GM12865 (cell line): ENCODE data around the gene DNASE1L3.

Experiments
- DNase-seq: peaks from one replicate; pipeline ENCODE4 v3.0.0; 2010; ENCODE audit warnings: low read depth
- H3K4me3 ChIP-seq: 2 replicates; pipeline ENCODE4 v1.5.1; 2011; ENCODE audit warnings: mild to moderate bottlenecking, low read depth, low read length, control low read depth
- TF ChIP-seq, protein P1 (sequence below): IDR thresholded peaks from 2 replicates; pipeline ENCODE4 v1.5.1; 2011; ENCODE audit warnings: low read length, control low read depth, low read depth, inconsistent platforms; ENCODE audit not compliant: insufficient read depth; ENCODE audit errors: missing control alignments

The DNASE1L3 gene

DNA sequence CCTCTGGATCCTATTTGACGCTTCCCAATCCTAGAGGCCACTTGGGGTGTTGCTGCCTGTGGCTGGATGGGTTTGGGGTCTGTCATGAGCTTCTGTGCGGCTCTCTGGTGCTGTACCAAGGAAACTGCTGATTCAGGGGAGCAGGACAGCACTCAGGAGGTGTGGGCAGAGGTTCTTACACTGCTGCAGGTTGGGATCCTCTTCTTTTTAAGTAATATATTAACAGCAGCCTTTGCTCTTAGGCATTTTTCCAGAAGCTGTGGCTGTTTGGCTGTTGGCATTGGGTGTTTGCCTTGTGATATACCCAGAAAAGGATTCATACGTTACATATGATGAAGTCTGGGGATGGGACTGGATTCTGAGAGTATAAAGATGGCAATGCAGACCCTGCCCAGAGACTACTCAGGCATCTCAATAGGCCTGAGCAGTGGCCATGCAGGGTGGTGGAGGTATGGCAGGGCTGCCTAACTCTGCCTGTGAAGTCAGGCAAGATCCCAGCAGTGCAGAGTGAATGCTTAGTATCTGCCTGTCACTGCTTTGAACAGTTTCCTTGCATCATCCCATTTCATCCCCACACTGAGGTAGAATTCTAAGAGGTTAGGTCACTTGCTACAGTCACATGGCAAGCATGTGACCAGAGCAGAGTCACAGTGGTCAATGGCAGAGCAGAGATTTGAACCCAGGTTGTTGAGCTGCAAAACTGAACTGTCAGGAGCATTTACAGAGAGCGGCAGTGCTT lies 30.7 kb upstream of the DNASE1L3 start:
- TF ChIP-seq, protein P1, sequence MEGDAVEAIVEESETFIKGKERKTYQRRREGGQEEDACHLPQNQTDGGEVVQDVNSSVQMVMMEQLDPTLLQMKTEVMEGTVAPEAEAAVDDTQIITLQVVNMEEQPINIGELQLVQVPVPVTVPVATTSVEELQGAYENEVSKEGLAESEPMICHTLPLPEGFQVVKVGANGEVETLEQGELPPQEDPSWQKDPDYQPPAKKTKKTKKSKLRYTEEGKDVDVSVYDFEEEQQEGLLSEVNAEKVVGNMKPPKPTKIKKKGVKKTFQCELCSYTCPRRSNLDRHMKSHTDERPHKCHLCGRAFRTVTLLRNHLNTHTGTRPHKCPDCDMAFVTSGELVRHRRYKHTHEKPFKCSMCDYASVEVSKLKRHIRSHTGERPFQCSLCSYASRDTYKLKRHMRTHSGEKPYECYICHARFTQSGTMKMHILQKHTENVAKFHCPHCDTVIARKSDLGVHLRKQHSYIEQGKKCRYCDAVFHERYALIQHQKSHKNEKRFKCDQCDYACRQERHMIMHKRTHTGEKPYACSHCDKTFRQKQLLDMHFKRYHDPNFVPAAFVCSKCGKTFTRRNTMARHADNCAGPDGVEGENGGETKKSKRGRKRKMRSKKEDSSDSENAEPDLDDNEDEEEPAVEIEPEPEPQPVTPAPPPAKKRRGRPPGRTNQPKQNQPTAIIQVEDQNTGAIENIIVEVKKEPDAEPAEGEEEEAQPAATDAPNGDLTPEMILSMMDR, result no peak
- no peak for DNase-seq
- H3K4me3 ChIP-seq, result no peak overlapping the region

DNA sequence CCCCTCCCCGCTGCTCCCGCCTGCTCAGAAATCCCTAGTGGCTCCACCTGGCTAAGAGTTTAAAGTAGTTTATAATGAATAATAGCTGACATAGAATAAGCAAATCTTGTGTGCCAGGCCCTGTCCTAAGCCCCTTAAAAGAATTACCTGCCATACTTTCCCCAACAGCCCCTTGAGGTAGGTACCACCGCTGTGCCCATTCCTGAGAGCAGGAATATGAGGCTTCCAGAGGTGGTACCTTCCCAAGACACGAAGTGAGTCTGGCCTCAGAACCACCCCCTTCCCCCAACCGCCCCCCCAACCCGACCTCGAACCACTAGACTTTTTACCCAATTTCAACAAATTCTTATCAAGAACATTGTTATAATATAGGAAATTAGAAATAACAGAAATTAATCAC lies 28.1 kb upstream of the DNASE1L3 start:
- TF ChIP-seq, protein P1, result no peak
- peak overlapping the region; percentile 98 for H3K4me3 ChIP-seq
- DNase-seq, result no peak

DNA sequence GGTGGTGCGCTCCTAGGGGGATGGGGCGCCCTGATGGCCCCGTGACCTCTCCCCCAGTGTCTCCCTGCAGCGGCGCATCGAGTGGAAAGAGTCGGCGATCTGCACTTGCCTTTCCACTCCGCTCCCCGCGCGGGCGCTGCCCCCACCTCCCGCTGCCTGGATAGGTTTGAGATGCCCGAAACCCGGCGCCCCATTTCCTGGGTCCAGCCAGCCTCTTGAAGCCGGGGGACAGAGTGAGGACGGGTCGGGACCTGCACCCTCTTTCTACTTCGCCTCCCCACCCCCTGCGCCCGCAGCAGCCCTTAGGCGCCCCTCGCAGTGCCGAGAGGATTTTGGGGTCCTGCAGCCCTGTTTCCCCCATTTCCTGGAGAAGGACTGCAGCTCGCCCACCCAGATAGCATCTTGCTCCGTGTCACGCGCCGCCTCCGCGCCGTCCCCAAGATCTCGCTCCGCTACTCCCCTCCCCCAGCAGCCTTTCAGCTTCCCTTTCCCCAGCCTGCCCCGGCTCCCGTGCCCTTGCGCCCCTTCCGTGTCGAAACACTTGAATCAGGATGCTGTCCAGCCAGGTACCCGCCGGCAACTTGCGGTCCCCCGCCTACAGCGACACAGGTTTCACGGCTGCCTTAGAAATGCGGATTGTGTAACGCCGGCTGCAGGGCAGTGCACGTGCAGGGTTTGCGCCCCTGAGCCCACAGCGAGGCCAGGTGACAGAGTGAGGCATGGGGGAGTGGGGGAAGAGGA lies 27.3 kb upstream of the DNASE1L3 start:
- peak; percentile 46 for DNase-seq
- TF ChIP-seq, protein P1, result no peak
- peak overlapping the region; percentile 98 for H3K4me3 ChIP-seq

DNA sequence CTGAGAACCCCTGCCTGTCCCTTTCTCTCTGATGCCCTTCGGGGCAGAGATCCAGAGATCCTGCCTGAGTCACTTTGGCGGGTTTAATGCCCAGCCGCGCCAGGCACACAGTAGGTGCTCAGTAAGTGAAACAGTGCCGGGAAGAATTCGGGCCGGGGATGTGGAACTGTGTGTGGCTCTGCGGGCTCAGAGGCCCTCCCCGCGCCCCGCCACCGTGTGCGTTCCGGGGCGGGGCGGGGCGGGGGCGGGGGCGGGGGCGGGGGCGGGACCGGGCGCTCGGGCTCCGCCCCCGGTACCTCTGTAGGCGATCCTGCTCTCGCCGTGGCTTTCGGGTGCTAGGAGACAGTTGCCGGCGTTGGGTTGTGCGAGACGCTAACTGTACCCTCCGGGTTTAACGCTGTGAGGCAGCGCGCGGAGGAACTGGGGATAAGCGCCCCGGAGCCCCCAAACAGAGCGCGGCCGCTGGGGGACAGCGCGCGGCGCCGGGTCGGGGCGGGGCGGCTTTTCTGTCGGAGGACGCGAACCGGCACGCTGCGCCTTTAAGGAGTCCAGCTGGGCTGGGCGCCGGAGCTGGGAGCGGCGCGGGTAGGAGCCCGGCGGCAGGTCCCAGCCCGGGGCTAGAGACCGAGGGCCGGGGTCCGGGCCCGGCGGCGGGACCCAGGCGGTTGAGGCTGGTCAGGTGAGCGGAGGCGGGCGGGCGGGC lies 26.6 kb upstream of the DNASE1L3 start, which contains the start of gene ABHD6:
TSS of gene ABHD6 (plus strand) at position 555 of the 703 bp plus-strand sequence. CDS start 18,795 bp downstream, outside the sequence.
- DNase-seq, result peak; percentile 81
- H3K4me3 ChIP-seq, result peak within 1 kb of the TSS; percentile 98
- TF ChIP-seq, protein P1, result peak; percentile 17

DNA sequence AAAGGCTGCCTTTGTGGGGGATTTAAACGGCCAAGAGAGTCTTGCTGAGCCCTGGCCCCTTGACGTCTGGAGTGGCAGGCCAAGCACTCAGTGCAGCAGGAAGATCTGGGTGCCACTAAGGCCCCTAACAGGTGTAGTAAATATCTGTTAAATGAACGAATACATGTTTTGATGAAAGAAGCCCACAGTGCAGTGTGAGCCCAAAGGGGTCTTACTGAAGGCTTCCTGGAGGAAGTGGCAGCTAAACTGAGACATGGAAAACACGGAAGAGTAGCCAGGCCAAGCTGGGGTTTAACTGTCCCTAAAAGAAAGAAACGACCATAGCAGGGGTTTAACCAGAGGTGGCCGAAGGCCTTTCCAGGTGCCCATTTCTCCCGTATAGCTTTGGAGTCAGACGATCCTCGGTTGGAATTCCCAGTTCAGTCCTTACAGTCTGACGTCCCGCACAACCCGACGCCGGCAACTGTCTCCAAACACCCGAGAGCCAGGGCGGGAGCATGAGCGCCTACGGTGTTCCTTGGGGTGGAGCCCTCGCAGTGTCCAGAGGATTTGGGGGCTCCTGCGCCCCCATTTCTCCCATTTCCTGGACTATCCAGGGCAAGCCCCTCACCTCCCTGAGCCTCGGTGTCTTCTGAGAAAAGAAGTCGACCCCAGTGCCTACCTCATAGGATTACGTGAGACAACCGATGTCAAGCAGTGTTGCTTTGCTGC lies 25.9 kb upstream of the DNASE1L3 start:
- TF ChIP-seq, protein P1, result no peak
- DNase-seq, result no peak
- H3K4me3 ChIP-seq, result peak overlapping the region; percentile 98

DNA sequence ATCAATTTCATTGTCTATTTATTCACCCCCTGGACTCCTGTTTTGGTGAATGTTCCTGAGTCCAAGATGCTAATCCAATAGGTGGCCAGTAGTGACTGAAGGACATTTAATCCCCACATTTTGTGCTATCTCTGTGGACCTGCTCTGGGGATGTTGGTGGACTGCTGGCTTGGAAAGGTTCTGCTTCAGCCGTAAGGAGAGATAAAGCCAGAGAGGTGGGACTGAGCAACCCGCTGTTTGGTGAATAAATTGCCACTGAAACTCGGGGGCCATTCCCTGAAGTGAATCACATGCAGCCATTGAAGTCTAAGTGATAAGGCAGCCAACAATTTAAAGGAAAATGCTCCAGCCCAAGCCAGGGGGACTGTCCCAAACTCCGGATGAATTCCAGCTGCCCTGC lies 25.2 kb upstream of the DNASE1L3 start:
- TF ChIP-seq, protein P1, result no peak
- H3K4me3 ChIP-seq, result no peak overlapping the region
- DNase-seq, result no peak
